ENCODE measurements around the gene ZNF879.

DNA sequence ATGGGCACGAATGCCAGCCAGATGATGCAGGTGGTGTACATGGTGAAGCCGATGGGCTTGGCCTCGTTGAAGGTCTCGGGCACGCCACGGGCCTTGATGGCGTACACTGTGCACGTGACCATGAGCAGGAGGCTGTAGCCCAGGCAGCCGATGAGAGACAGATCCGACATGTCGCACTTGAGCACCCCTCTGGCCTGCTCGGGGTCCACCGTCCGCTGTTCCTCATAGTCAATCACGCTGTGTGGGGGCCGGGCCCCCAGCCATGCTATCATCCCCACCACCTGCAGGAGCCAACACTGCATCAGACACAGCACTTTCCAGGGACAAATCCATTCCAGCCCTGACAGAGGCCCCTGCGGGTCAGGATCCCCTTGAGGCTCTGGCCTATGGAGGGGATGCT, 40.7 kb upstream of the ZNF879 start:
- TF ChIP-seq CTCF (conservative IDR thresholded peaks at IDR 0.05 in 1 of 2, IDR thresholded peaks at IDR 0.05 in 1 of 2; ENCODE audit: low read depth in 1 of 2, low read length in 2 of 2) (no peak), EZH2 (IDR thresholded peaks at IDR 0.05; ENCODE audit: low read length, missing control alignments) (no peak)
